ENCODE data around the gene CCN2. TPM values are rescaled to one million over a fixed set of nuclear protein-coding genes. Genes with fewer than 3 reads are reported as not detected.

The CCN2 gene
- total RNA-seq, 1 experiment from 2014 or later = 44.1 TPM

GRCh38 chr6:131954775-131955107, 3.6 kb upstream of the CCN2 start:
- peak overlapping the region in 2 of 3 experiments; percentile 56 to 88; a peak in 2 of 7 replicates for H3K27ac Mint-ChIP-seq
- Histone ChIP-seq H3K79me2 (ENCODE audit: insufficient read depth, low read length) (no peaks in the 10 kb centered on the region), H2BK120ac (ENCODE audit: low read depth, low read length, poor library complexity, severe bottlenecking) (no peak overlapping the region), H3K79me1 (ENCODE audit: insufficient read depth, low read depth, low read length, poor library complexity, severe bottlenecking) (no peaks in the 10 kb centered on the region), H2BK15ac (ENCODE audit: low read depth, low read length) (no peak overlapping the region), H3K4me1 (ENCODE audit: insufficient read depth, low read length) (peaks cover 21% of the 10 kb centered on the region), H2BK12ac (ENCODE audit: insufficient read length, low read depth, low read length) (no peak overlapping the region), H2BK20ac (ENCODE audit: low read depth, low read length, poor library complexity, severe bottlenecking) (no peak overlapping the region), H4K8ac (replicated peaks; ENCODE audit: insufficient read length, low read depth, low read length) (no peak overlapping the region), H4K5ac (ENCODE audit: insufficient read length, low read depth, low read length) (no peak overlapping the region), H2AFZ (ENCODE audit: low read length) (no peak overlapping the region), H3K4ac (ENCODE audit: low read depth, low read length) (no peak overlapping the region), H3K27ac (ENCODE audit: insufficient read length, low read depth, low read length) (no peak overlapping the region), H3K14ac (ENCODE audit: insufficient read depth, low read length) (no peak overlapping the region), H2AK5ac (ENCODE audit: insufficient read length, low read length) (no peak overlapping the region), H2BK5ac (ENCODE audit: insufficient read length, low read length) (no peak overlapping the region), H3T11ph (ENCODE audit: low read length) (no peak overlapping the region), H3K56ac (ENCODE audit: insufficient read length, low read depth, low read length) (no peak overlapping the region), H4K91ac (ENCODE audit: insufficient read length, low read depth, low read length) (no peak overlapping the region), H3K9me3 (ENCODE audit: control insufficient read depth, low read depth, low read length) (no peaks in the 10 kb centered on the region), H3K18ac (ENCODE audit: insufficient read length, low read depth, low read length) (peak overlapping the region; percentile 20), H3K4me2 (ENCODE audit: insufficient read depth, insufficient read length, low read length) (no peak overlapping the region), H3K27me3 (ENCODE audit: insufficient read depth, low read length) (no peaks in the 10 kb centered on the region), H4K20me1 (ENCODE audit: control insufficient read depth, insufficient read depth, insufficient read length) (peaks cover 4% of the 10 kb centered on the region), H3K23ac (ENCODE audit: insufficient read length, low read depth, low read length) (no peak overlapping the region), H3K9ac (ENCODE audit: extremely low read depth, insufficient read length, low read length) (no peak overlapping the region), H3K23me2 (ENCODE audit: insufficient read length, low read depth, low read length, poor library complexity, severe bottlenecking) (peaks cover 7% of the 10 kb centered on the region)
- H3K27me3 Mint-ChIP-seq (ENCODE audit: low read depth) = no peaks in the 10 kb centered on the region; the same call in 1 of the 2 replicates
- no peak for DNase-seq
- peaks cover 0 to 2% of the 10 kb centered on the region in 2 experiments; a peak in 1 of 5 replicates for H3K9me3 Mint-ChIP-seq
- peaks cover 55% of the 10 kb centered on the region in 2 experiments for H3K4me1 Mint-ChIP-seq
- H3K36me3 Mint-ChIP-seq (ENCODE audit: insufficient read depth in 1 of 3, low read depth in 3 of 3) = peaks cover 7 to 13% (median 8%) of the 10 kb centered on the region in 3 experiments
- no peak overlapping the region for H3K4me3 Mint-ChIP-seq
- TF ChIP-seq, protein P1, sequence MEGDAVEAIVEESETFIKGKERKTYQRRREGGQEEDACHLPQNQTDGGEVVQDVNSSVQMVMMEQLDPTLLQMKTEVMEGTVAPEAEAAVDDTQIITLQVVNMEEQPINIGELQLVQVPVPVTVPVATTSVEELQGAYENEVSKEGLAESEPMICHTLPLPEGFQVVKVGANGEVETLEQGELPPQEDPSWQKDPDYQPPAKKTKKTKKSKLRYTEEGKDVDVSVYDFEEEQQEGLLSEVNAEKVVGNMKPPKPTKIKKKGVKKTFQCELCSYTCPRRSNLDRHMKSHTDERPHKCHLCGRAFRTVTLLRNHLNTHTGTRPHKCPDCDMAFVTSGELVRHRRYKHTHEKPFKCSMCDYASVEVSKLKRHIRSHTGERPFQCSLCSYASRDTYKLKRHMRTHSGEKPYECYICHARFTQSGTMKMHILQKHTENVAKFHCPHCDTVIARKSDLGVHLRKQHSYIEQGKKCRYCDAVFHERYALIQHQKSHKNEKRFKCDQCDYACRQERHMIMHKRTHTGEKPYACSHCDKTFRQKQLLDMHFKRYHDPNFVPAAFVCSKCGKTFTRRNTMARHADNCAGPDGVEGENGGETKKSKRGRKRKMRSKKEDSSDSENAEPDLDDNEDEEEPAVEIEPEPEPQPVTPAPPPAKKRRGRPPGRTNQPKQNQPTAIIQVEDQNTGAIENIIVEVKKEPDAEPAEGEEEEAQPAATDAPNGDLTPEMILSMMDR (conservative IDR thresholded peaks at IDR 0.05) = no peak
- WGBS (ENCODE audit: extremely low coverage, insufficient read length, low lambda C conversion rate) = no CpG with 5 or more reads among the region's 7 CpGs

Measured in H9 (cell line).